Neural cell (in vitro differentiated cells): ENCODE measurements around the gene LDLRAD4. TPM values are rescaled to one million over a fixed set of nuclear protein-coding genes. Genes with fewer than 3 reads are reported as not detected.

Source experiments
- H2AFZ ChIP-seq: fragments of 200-600, 300-800 bp; sonication (generic), shearing (Covaris generic); 2 replicates; pipeline ENCODE4 v1.6.0; 2014; ENCODE audit warnings: low read depth, mild to moderate bottlenecking, antibody characterized with exemption, low read length, moderate library complexity
- H3F3A ChIP-seq: fragments of 200-600 bp; shearing (Covaris generic); 2 replicates; pipeline ENCODE4 v1.6.1; 2016; ENCODE audit warnings: mild to moderate bottlenecking, moderate library complexity, mixed read lengths, antibody characterized with exemption, low read length; ENCODE audit not compliant: insufficient read depth, poor library complexity, severe bottlenecking
- H3K27ac ChIP-seq: fragments of 200-600, 300-800 bp; sonication (generic), shearing (Covaris generic); 2 replicates; pipeline ENCODE4 v1.5.1; 2014; ENCODE audit warnings: mild to moderate bottlenecking, low read length, moderate library complexity
- H3K27me3 ChIP-seq: fragments of 300-800, 200-600 bp; sonication (generic), shearing (Covaris generic); 2 replicates; pipeline ENCODE4 v1.6.0; 2014; ENCODE audit warnings: mild to moderate bottlenecking, low read depth, low read length, moderate library complexity; ENCODE audit not compliant: insufficient read depth
- H3K36me3 ChIP-seq: fragments of 300-800, 200-600 bp; sonication (generic), shearing (Covaris generic); 2 replicates; pipeline ENCODE4 v1.5.1; 2014; ENCODE audit warnings: mild to moderate bottlenecking, antibody characterized with exemption, low read length, moderate library complexity; ENCODE audit not compliant: insufficient read depth
- H3K4me2 ChIP-seq: fragments of 300-800, 200-600 bp; sonication (generic), shearing (Covaris generic); 2 replicates; pipeline ENCODE4 v1.6.0; 2014; ENCODE audit warnings: mild to moderate bottlenecking, low read length
- H3K4me3 ChIP-seq: fragments of 300-800, 200-600 bp; sonication (generic), shearing (Covaris generic); 2 replicates; pipeline ENCODE4 v1.5.1; 2014; ENCODE audit warnings: mild to moderate bottlenecking, low read length, moderate library complexity
- H3K79me2 ChIP-seq: fragments of 200-600 bp; shearing (Covaris generic); replicated peaks from 2 replicates; pipeline ENCODE4 v1.6.0; 2014; ENCODE audit warnings: mild to moderate bottlenecking, low read length, moderate library complexity; ENCODE audit not compliant: insufficient read depth
- H3K9ac ChIP-seq: fragments of 300-800, 200-600 bp; sonication (generic), shearing (Covaris generic); 2 replicates; pipeline ENCODE4 v1.6.1; 2016; ENCODE audit warnings: mild to moderate bottlenecking, low read length, mixed read lengths
- H3K9me2 ChIP-seq: fragments of 200-600 bp; shearing (Covaris generic); 2 replicates; pipeline ENCODE4 v1.6.1; 2016; ENCODE audit warnings: mild to moderate bottlenecking, low read length, mixed read lengths; ENCODE audit not compliant: insufficient read depth
- H3K9me3 ChIP-seq: fragments of 200-600, 300-800 bp; sonication (generic), shearing (Covaris generic); 2 replicates; pipeline ENCODE4 v1.6.1; 2016; ENCODE audit warnings: mild to moderate bottlenecking, mixed run types, low read length, moderate library complexity, mixed read lengths
- H4K20me1 ChIP-seq: fragments of 200-600 bp; shearing (Covaris generic); 2 replicates; pipeline ENCODE4 v1.6.1; 2016; ENCODE audit warnings: mild to moderate bottlenecking, mixed run types; ENCODE audit not compliant: insufficient read depth
- CTCF ChIP-seq: fragments of 450-650 bp; IDR thresholded peaks from 2 replicates; pipeline ENCODE4 v1.5.1; 2014; ENCODE audit warnings: antibody characterized with exemption, mild to moderate bottlenecking, moderate library complexity; ENCODE audit not compliant: poor library complexity, severe bottlenecking
- EP300 ChIP-seq: fragments of 450-650 bp; conservative IDR thresholded peaks from 2 replicates; pipeline ENCODE4 v1.6.1; 2014; ENCODE audit warnings: antibody characterized with exemption, mild to moderate bottlenecking, moderate library complexity; ENCODE audit not compliant: poor library complexity, severe bottlenecking
- EZH2 ChIP-seq: fragments of 200-600, 300-800 bp; shearing (Covaris generic), sonication (generic); IDR thresholded peaks from 2 replicates; pipeline ENCODE4 v1.6.1; 2014; ENCODE audit warnings: antibody characterized with exemption, low read length, borderline replicate concordance, mild to moderate bottlenecking; ENCODE audit not compliant: insufficient read depth, poor library complexity, severe bottlenecking
- MXI1 ChIP-seq: fragments of 450-650 bp; conservative IDR thresholded peaks from 2 replicates; pipeline ENCODE4 v1.6.1; 2014; ENCODE audit warnings: antibody characterized with exemption, mild to moderate bottlenecking; ENCODE audit not compliant: poor library complexity, severe bottlenecking
- POLR2AphosphoS5 ChIP-seq: IDR thresholded peaks from 2 replicates; pipeline ENCODE4 v1.6.1; 2012
- RAD21 ChIP-seq: fragments of 450-650 bp; conservative IDR thresholded peaks from 2 replicates; pipeline ENCODE4 v1.6.1; 2014; ENCODE audit warnings: antibody characterized with exemption, mild to moderate bottlenecking, moderate library complexity
- SMC3 ChIP-seq: fragments of 450-650 bp; conservative IDR thresholded peaks from 2 replicates; pipeline ENCODE4 v1.6.1; 2014; ENCODE audit warnings: antibody characterized with exemption, mild to moderate bottlenecking, moderate library complexity; ENCODE audit not compliant: poor library complexity
- TAF1 ChIP-seq: IDR thresholded peaks from 2 replicates; pipeline ENCODE4 v1.6.1; 2012; ENCODE audit warnings: low read depth
- polyA plus RNA-seq: library from polyadenylated mRNA; depleted of rRNA; stranded (reverse); fragments of >200 nt; gene quantifications from 2 replicates; pipeline ENCODE4 v1.2.3, GENCODE V29; 2014
- TF ChIP-seq, protein P1 (sequence below): IDR thresholded peaks from 2 replicates; pipeline ENCODE4 v1.6.1; 2012; ENCODE audit warnings: borderline replicate concordance

The LDLRAD4 gene
- polyA plus RNA-seq, 1 donor from 2014 or later: 3.7 TPM

DNA sequence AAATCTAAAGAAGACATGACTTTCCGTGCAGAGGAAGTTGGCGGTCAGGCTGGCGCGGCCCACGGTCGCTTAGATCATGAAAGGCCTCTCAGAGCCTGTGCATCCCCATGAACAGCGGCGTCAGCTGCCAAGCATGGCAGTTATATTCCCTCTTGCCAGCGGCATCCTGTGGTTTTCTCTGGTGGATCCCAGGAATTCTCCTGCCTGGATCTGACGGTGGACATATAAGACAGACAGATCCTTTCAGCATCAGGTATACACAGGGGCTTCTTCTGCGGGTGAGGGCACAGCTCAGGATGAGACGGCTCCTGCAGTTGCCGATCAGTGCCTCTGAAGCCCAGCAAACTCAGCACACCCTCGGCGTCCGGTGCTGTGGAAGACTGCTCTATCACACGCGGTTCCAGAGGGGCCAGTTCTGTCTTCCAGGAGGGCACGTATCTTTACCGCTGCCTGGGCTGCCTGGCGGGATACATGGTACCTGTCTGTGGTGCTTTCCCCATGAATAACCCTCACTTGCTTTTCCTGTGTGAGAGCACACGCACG lies 157.8 kb downstream of the LDLRAD4 start:
- H3K79me2 ChIP-seq: no peaks in the 10 kb centered on the region
- no peaks in the 10 kb centered on the region for H3K27me3 ChIP-seq
- no peak overlapping the region for H2AFZ ChIP-seq
- TF ChIP-seq TAF1 (no peak), CTCF (no peak), POLR2AphosphoS5 (no peak), EP300 (no peak), RAD21 (no peak), EZH2 (no peak), MXI1 (no peak), SMC3 (no peak)
- TF ChIP-seq, protein P1, sequence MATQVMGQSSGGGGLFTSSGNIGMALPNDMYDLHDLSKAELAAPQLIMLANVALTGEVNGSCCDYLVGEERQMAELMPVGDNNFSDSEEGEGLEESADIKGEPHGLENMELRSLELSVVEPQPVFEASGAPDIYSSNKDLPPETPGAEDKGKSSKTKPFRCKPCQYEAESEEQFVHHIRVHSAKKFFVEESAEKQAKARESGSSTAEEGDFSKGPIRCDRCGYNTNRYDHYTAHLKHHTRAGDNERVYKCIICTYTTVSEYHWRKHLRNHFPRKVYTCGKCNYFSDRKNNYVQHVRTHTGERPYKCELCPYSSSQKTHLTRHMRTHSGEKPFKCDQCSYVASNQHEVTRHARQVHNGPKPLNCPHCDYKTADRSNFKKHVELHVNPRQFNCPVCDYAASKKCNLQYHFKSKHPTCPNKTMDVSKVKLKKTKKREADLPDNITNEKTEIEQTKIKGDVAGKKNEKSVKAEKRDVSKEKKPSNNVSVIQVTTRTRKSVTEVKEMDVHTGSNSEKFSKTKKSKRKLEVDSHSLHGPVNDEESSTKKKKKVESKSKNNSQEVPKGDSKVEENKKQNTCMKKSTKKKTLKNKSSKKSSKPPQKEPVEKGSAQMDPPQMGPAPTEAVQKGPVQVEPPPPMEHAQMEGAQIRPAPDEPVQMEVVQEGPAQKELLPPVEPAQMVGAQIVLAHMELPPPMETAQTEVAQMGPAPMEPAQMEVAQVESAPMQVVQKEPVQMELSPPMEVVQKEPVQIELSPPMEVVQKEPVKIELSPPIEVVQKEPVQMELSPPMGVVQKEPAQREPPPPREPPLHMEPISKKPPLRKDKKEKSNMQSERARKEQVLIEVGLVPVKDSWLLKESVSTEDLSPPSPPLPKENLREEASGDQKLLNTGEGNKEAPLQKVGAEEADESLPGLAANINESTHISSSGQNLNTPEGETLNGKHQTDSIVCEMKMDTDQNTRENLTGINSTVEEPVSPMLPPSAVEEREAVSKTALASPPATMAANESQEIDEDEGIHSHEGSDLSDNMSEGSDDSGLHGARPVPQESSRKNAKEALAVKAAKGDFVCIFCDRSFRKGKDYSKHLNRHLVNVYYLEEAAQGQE: no peak
- no peaks in the 10 kb centered on the region for H3K9me2 ChIP-seq
- no peak overlapping the region for H3K4me2 ChIP-seq
- no peak overlapping the region for H3K4me3 ChIP-seq
- H3F3A ChIP-seq: no peaks in the 10 kb centered on the region
- H3K27ac ChIP-seq: no peak overlapping the region
- no peaks in the 10 kb centered on the region for H3K9me3 ChIP-seq
- H3K9ac ChIP-seq: no peak overlapping the region
- H4K20me1 ChIP-seq: no peaks in the 10 kb centered on the region
- H3K36me3 ChIP-seq: no peaks in the 10 kb centered on the region

DNA sequence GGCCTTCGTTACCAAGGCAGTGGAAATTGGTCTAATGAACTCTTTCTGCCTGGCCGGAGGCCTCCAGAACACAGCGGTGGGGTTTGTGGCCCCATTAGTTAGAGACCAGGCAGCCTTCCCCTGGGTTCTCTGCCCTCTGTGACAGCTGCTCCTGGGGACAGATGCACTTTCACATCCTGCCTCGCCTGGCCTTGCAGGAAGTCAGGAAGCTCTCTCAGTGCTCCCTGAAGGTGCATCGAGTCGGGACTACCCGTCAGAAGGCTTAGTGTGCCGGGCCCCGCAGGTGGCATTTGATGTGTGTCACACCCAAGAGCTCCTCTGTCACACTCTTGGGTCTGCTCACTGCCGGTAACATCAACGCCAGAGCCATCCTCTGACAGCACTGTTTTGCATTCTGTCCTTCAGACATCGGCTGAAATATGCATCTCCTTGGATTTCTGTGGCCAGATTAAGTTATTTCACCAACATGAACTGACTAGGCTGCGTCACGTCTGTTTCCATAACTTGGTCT lies 158.3 kb downstream of the LDLRAD4 start:
- TF ChIP-seq SMC3: no peak
- TF ChIP-seq, protein P1: no peak
- TF ChIP-seq RAD21: no peak
- TF ChIP-seq EP300: no peak
- no peak for TF ChIP-seq MXI1
- TF ChIP-seq POLR2AphosphoS5: no peak
- no peak for TF ChIP-seq TAF1
- TF ChIP-seq EZH2: no peak
- no peak for TF ChIP-seq CTCF
- H3K9ac ChIP-seq: no peak overlapping the region
- H3K27ac ChIP-seq: no peak overlapping the region
- no peaks in the 10 kb centered on the region for H4K20me1 ChIP-seq
- H3K4me2 ChIP-seq: no peak overlapping the region
- no peaks in the 10 kb centered on the region for H3K79me2 ChIP-seq
- H3K9me2 ChIP-seq: no peaks in the 10 kb centered on the region
- no peaks in the 10 kb centered on the region for H3K9me3 ChIP-seq
- no peak overlapping the region for H2AFZ ChIP-seq
- no peaks in the 10 kb centered on the region for H3K27me3 ChIP-seq
- H3K36me3 ChIP-seq: no peaks in the 10 kb centered on the region
- no peak overlapping the region for H3K4me3 ChIP-seq
- no peaks in the 10 kb centered on the region for H3F3A ChIP-seq
